ENCODE results near the gene CCL3. TPM values are rescaled to one million over a fixed set of nuclear protein-coding genes. Genes with fewer than 3 reads are reported as not detected.

CCL3 gene
- total and polyA plus RNA-seq, 2 donors (not counting 3 experiments of a cell fraction or from before 2014, with no cell fraction given) = not detected

DNA sequence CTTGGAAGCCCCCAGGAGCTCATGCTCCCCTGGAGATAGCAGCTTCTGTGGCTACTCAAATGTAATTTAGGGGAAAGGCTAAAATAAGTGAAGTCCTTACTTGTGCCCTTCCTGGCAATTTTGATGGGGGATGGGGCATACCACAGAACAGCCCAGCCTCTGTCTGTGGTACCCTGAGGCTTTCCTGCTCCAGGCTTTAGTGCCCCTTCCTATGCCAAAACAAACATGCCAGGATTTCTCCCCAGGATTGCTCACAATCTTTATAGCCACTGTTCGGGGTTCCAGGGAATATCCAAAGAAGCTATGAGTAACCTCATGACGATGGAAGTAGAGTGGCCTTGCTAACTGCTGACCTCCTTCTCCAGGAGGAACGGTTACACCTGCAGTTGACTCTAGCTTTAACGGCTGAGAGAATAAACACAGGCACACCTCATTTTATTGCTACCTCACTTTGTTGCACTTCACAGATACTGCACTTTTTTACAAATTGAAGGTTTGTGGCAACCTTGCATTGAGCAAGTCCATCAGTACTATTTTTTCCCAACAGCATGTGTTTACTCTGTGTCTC, 38.6 kb upstream of the CCL3 start:
- BruUV-seq (replicated peaks) = no TSS peak
- Histone ChIP-seq H4K20me1 (replicated peaks; ENCODE audit: control insufficient read depth, extremely low read depth, insufficient read depth, low read length) (no peaks in the 10 kb centered on the region), H3K4me2 (ENCODE audit: insufficient read depth, low read length) (no peak overlapping the region), H3K9me3 (replicated peaks; ENCODE audit: control insufficient read depth, insufficient read depth, low read length) (no peaks in the 10 kb centered on the region), H3K36me3 (ENCODE audit: control insufficient read depth in 2 of 2, extremely low read depth in 1 of 2, insufficient read depth in 2 of 2, low read length in 2 of 2) (no peaks in the 10 kb centered on the region), H3K79me2 (ENCODE audit: control insufficient read depth, insufficient read depth, low read length) (no peaks in the 10 kb centered on the region), H3K4me1 (ENCODE audit: control insufficient read depth, extremely low read depth, insufficient read depth, low read length) (no peaks in the 10 kb centered on the region), H3K9me1 (replicated peaks; ENCODE audit: control insufficient read depth, extremely low read depth, insufficient read depth, low read length) (no peaks in the 10 kb centered on the region), H3K27ac (ENCODE audit: insufficient read depth, low read depth, low read length) (no peak overlapping the region), H3K4me3 (replicated peaks in 1 of 3; ENCODE audit: insufficient read depth in 1 of 3, low read depth in 1 of 3, low read length in 3 of 3) (no peak overlapping the region), H3K27me3 (ENCODE audit: control insufficient read depth in 2 of 2, insufficient read depth in 2 of 2, low read length in 2 of 2) (peaks cover 0 to 3% of the 10 kb centered on the region in 2 experiments), H3K9ac (replicated peaks; ENCODE audit: extremely low read depth, insufficient read depth, low read length) (no peak overlapping the region), H2AFZ (ENCODE audit: low read depth, low read length) (no peak overlapping the region)
- dilution Hi-C loops (cut with MboI; ENCODE audit: extremely low pct_ligation_motif_present, low sequenced_read_pairs) (no loop called here), intact Hi-C loops (cut with micrococcal nuclease) (no loop called here)
- FAIRE-seq = no peak
- POLR2A ChIA-PET = no interaction called here
- no peak for TF ChIP-seq POLR2A (IDR thresholded peaks at IDR 0.05; ENCODE audit: low read depth, low read length)
- TF ChIP-seq MYC (IDR thresholded peaks at IDR 0.05; ENCODE audit: low read depth, low read length) = no peak
- TF ChIP-seq POLR2AphosphoS5 (IDR thresholded peaks at IDR 0.05; ENCODE audit: insufficient read depth, low read depth, low read length) = no peak
- TF ChIP-seq FOS (IDR thresholded peaks at IDR 0.05; ENCODE audit: borderline replicate concordance, insufficient read depth, low read length) = no peak
- TF ChIP-seq EZH2 (IDR thresholded peaks at IDR 0.05; ENCODE audit: borderline replicate concordance, low read depth, low read length, severe bottlenecking) = no peak
- TF ChIP-seq, protein P1, sequence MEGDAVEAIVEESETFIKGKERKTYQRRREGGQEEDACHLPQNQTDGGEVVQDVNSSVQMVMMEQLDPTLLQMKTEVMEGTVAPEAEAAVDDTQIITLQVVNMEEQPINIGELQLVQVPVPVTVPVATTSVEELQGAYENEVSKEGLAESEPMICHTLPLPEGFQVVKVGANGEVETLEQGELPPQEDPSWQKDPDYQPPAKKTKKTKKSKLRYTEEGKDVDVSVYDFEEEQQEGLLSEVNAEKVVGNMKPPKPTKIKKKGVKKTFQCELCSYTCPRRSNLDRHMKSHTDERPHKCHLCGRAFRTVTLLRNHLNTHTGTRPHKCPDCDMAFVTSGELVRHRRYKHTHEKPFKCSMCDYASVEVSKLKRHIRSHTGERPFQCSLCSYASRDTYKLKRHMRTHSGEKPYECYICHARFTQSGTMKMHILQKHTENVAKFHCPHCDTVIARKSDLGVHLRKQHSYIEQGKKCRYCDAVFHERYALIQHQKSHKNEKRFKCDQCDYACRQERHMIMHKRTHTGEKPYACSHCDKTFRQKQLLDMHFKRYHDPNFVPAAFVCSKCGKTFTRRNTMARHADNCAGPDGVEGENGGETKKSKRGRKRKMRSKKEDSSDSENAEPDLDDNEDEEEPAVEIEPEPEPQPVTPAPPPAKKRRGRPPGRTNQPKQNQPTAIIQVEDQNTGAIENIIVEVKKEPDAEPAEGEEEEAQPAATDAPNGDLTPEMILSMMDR (IDR thresholded peaks at IDR 0.05; ENCODE audit: extremely low read depth in 1 of 2, insufficient read depth in 1 of 2, low read depth in 1 of 2, low read length in 2 of 2) = no peak
- no peak for TF ChIP-seq GATA2 (IDR thresholded peaks at IDR 0.05; ENCODE audit: insufficient read depth, insufficient read length, low read depth, low read length)
- TF ChIP-seq MAX (IDR thresholded peaks at IDR 0.05; ENCODE audit: insufficient read depth, insufficient read length) = no peak
- no peak for TF ChIP-seq JUN (IDR thresholded peaks at IDR 0.05; ENCODE audit: borderline replicate concordance, insufficient read depth, insufficient read length, low read depth)
- DNase-seq (ENCODE audit: low read depth, low spot score) = no peak
- CTCF ChIA-PET = interaction anchor here (0.9 kb wide), 1 partner anchor 159 kb away, joined by 3 read pairs; no protein-coding TSS in a partner anchor
